ENCODE measurements around the gene PSENEN. TPM values are rescaled to one million over a fixed set of nuclear protein-coding genes. Genes with fewer than 3 reads are reported as not detected.
A peak's percentile ranks its signal among the peaks of the same experiment; 100 is the strongest.

PSENEN gene
- total and polyA plus RNA-seq, 3 experiments from 2014 or later: 50.8 to 101 (median 57.8) TPM

DNA sequence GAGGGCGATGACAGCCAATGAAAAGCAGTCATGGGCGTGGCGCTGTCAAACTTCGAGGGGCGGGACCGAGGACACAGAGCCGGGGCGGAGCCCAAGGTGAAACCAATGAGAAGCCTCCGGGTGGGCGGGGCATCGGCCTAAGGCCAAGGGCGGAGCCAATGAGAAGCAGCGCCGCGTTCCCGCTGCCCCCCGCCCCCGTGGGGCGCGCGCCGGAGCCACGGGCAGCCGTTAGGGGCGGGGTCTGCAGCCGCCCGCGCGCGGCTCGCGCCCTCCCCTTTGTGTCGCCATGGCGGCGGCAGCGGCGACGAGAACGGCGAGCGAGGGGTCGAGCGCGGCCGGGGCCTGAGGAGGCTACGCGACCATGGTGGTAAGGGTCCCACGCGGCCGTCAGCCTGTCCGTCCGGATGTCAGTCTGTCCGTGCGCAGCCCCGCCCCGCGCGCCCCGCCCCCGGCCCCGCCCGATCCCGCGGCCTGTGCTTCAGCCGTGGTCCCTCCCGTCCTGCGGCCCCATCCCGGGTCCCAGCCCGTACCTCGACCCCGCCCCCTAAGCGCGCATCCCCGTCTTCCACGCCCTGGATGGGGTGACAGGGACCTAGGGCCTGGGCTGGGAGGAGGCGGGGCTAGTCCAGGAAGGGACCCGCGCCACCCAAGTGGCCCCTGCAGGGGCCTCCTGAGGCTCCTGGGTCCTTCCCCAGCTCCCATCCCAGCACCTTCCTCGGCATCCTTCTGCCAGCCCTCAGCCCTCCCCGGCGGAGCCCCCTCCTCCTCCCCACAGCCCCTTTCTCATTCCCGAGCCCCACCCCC lies 30.0 kb downstream of the PSENEN start, which contains the start of gene ARHGAP33:
TSS of gene ARHGAP33 (plus strand) at position 267 of the 804 bp plus-strand sequence. CDS start at position 362, 95 bp downstream.
- peak within 1 kb of the TSS in 6 of 8 donors; percentile 24 to 80 (median 62) for H3K27ac Mint-ChIP-seq

DNA sequence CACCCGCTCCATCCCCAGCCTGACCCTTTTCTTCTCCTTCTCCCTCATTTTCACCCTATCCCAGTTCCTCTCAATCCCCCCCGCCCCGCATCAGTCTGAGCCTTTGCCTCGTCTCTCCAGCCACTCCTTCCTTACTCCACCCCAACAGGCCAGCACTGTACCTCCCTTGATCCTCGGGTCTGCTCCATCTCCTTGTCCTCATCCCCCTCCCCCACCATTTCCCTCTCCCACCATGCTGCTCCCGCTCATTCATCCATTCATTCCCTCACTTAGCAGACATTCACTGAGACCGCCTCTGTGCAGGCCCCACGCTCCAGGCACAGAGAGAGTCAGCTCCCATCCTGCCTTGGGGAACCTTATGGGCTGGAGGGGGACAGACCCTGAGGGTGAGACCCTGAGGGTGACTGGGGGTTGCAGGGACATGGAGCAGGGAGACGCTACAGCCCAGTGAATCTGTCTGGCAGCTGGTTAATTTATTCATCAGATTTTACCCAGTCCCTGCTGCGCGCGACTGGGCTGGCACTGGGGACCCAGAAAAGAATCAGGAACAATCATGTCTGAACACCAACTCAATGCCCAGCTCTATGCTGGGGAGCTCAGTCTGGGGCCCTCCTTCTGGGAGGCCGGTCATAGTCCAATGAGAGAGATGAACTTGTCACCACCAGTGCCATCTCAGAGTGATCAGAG lies 30.8 kb downstream of the PSENEN start:
- ChIA-PET POLR2A (interaction anchor here (0.5 kb wide), 1 partner anchor 64 kb away, joined by 4 read pairs; no protein-coding TSS in a partner anchor), CTCF (no interaction called here)
- Histone ChIP-seq H3K4me1 (ENCODE audit: insufficient read depth, low read length) (peaks cover 17% of the 10 kb centered on the region), H3K4me3 (ENCODE audit: low read length) (peak overlapping the region; percentile 32), H3K36me3 (ENCODE audit: insufficient read depth, low read length) (no peaks in the 10 kb centered on the region), H3K9me3 (ENCODE audit: low read length) (no peaks in the 10 kb centered on the region), H3K27me3 (ENCODE audit: insufficient read depth, low read length, poor library complexity, severe bottlenecking) (no peaks in the 10 kb centered on the region), H3K27ac (ENCODE audit: low read depth, low read length) (no peak overlapping the region)
- H3K27ac Mint-ChIP-seq: peak overlapping the region in 2 of 8 donors; percentile 24 to 66
- H3K9me3 Mint-ChIP-seq: no peaks in the 10 kb centered on the region
- peak overlapping the region; percentile 57 to 89 (median 72) for H3K4me3 Mint-ChIP-seq
- no peaks in the 10 kb centered on the region for H3K27me3 Mint-ChIP-seq
- H3K4me1 Mint-ChIP-seq: peaks cover 21 to 23% (median 22%) of the 10 kb centered on the region in 3 donors
- peaks cover 0 to 10% (median 0%) of the 10 kb centered on the region in 3 donors for H3K36me3 Mint-ChIP-seq
- peak in 1 of 5 donors; percentile 44 for DNase-seq

More for the DNA sequence above, 30.0 kb downstream of the PSENEN start, which contains the start of gene ARHGAP33:
- ChIA-PET POLR2A (no interaction called here), CTCF (interaction anchor here (1.2 kb wide), 1 partner anchor 157 kb away, joined by 3 read pairs; no protein-coding TSS in a partner anchor)
- Histone ChIP-seq H3K27ac (ENCODE audit: low read depth, low read length) (no peak within 1 kb of the TSS), H3K36me3 (ENCODE audit: insufficient read depth, low read length) (no peaks in the 10 kb centered on the region), H3K9me3 (ENCODE audit: low read length) (no peaks in the 10 kb centered on the region), H3K27me3 (ENCODE audit: insufficient read depth, low read length, poor library complexity, severe bottlenecking) (no peaks in the 10 kb centered on the region), H3K4me1 (ENCODE audit: insufficient read depth, low read length) (peaks cover 17% of the 10 kb centered on the region), H3K4me3 (ENCODE audit: low read length) (peak within 1 kb of the TSS; percentile 65)
- no peaks in the 10 kb centered on the region for H3K27me3 Mint-ChIP-seq
- H3K9me3 Mint-ChIP-seq: no peaks in the 10 kb centered on the region
- peaks cover 21 to 23% (median 22%) of the 10 kb centered on the region in 3 donors for H3K4me1 Mint-ChIP-seq
- H3K4me3 Mint-ChIP-seq: peak within 1 kb of the TSS; percentile 75 to 95 (median 83)
- DNase-seq: peak; percentile 97 to 99 (median 98)
- H3K36me3 Mint-ChIP-seq: peaks cover 0 to 8% (median 0%) of the 10 kb centered on the region in 3 donors

DNA sequence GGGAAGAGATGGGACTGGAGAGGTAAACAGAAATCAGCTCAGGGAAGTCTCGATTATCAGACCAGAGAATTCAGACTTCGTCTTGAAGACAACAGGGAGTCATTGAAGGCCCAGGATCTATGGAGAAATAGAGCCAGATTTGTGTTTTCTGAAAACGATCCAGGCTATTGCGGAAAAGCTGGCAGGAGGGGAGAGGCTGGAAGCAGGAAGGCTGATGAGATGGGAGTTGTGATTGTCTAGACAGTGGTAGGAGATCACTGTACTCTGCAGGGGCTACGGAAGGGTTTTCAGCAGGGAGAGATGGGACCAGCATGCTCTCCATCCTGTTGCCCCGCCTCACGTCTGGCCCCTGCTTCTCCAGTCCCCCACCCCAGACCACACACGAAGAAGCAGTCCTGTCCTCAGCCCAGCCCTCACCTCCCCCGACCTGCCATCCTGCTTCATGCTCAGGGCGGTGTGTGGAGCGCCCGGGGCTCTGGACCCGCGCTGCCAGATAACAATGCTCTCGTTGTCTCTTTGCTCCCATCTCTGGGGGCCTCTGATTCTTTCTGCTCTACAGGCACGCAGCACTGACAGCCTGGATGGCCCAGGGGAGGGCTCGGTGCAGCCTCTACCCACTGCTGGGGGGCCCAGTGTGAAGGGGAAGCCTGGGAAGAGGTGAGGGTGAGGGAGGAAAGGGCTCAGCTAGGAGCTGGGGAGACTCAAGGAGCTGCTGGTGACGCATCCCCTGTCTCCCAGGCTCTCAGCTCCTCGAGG lies 31.8 kb downstream of the PSENEN start:
- DNase-seq: no peak
- H3K4me1 Mint-ChIP-seq: peaks cover 21 to 23% (median 22%) of the 10 kb centered on the region in 3 donors
- H3K4me1 ChIP-seq (ENCODE audit: insufficient read depth, low read length): peaks cover 17% of the 10 kb centered on the region
- H3K4me3 Mint-ChIP-seq: peak overlapping the region; percentile 43 to 88 (median 65)
- no peaks in the 10 kb centered on the region for H3K27me3 Mint-ChIP-seq
- H3K36me3 Mint-ChIP-seq: peaks cover 0 to 12% (median 0%) of the 10 kb centered on the region in 3 donors
- H3K36me3 ChIP-seq (ENCODE audit: insufficient read depth, low read length): no peaks in the 10 kb centered on the region
- no peaks in the 10 kb centered on the region for H3K9me3 Mint-ChIP-seq
- no peak overlapping the region for H3K4me3 ChIP-seq (ENCODE audit: low read length)
- POLR2A ChIA-PET: no interaction called here
- H3K9me3 ChIP-seq (ENCODE audit: low read length): no peaks in the 10 kb centered on the region
- CTCF ChIA-PET: no interaction called here
- no peak overlapping the region for H3K27ac ChIP-seq (ENCODE audit: low read depth, low read length)
- no peaks in the 10 kb centered on the region for H3K27me3 ChIP-seq (ENCODE audit: insufficient read depth, low read length, poor library complexity, severe bottlenecking)
- H3K27ac Mint-ChIP-seq: peak overlapping the region in 5 of 8 donors; percentile 22 to 66 (median 37)

DNA sequence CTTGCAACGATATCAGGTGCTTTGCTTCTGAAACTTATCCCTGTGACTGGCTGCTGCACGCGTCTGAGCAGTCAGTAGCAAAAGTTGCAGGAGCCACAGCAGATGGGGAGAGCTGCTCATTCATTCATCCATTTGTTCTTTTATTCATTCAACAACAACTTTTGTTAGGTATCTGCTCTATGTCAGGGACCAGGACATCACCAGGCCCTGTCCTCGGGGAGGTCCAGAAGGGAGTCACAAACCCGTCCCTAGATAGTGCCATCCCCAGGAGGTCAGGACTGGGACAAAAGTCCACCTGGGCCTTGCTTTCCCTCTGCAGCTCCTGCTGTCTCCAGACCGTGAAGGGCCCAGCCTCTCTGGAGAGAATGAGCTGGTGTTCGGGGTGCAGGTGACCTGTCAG lies 32.5 kb downstream of the PSENEN start:
- Histone ChIP-seq H3K27ac (ENCODE audit: low read depth, low read length) (no peak overlapping the region), H3K4me3 (ENCODE audit: low read length) (no peak overlapping the region), H3K36me3 (ENCODE audit: insufficient read depth, low read length) (no peaks in the 10 kb centered on the region), H3K4me1 (ENCODE audit: insufficient read depth, low read length) (peaks cover 17% of the 10 kb centered on the region), H3K9me3 (ENCODE audit: low read length) (no peaks in the 10 kb centered on the region), H3K27me3 (ENCODE audit: insufficient read depth, low read length, poor library complexity, severe bottlenecking) (no peaks in the 10 kb centered on the region)
- ChIA-PET CTCF (no interaction called here), POLR2A (no interaction called here)
- Mint-ChIP-seq H3K4me3 (peak overlapping the region; percentile 11 to 78 (median 34)), H3K27me3 (no peaks in the 10 kb centered on the region), H3K27ac (peak overlapping the region in 1 of 8 donors; percentile 47), H3K9me3 (no peaks in the 10 kb centered on the region), H3K36me3 (peaks cover 0 to 15% (median 0%) of the 10 kb centered on the region in 3 donors), H3K4me1 (peaks cover 20 to 23% (median 22%) of the 10 kb centered on the region in 3 donors)
- DNase-seq: no peak

DNA sequence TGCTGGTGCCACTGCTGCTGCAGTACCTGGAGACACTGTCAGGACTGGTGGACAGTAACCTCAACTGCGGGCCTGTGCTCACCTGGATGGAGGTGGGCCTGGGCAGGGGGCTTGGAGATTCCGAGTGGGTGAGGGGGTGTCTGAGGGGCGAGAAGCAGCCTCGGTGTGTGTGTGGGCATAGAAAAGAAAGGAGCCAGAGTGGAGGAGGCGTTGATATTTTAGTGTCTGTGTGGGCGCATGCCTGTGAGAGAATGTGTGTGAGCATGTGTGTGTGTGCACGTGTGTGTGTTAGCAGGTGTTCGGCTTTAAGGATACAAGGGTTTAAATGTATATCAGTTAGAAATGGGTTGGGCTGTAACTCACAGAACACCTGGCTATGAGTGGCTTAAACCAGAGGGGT lies 33.6 kb downstream of the PSENEN start:
- Mint-ChIP-seq H3K27ac (no peak overlapping the region), H3K4me1 (peaks cover 20 to 23% (median 22%) of the 10 kb centered on the region in 3 donors), H3K36me3 (peaks cover 0 to 16% (median 2%) of the 10 kb centered on the region in 3 donors), H3K4me3 (peak overlapping the region in 1 of 7 donors; percentile 42), H3K9me3 (no peaks in the 10 kb centered on the region), H3K27me3 (no peaks in the 10 kb centered on the region)
- Histone ChIP-seq H3K27ac (ENCODE audit: low read depth, low read length) (no peak overlapping the region), H3K4me1 (ENCODE audit: insufficient read depth, low read length) (peaks cover 17% of the 10 kb centered on the region), H3K36me3 (ENCODE audit: insufficient read depth, low read length) (no peaks in the 10 kb centered on the region), H3K9me3 (ENCODE audit: low read length) (no peaks in the 10 kb centered on the region), H3K4me3 (ENCODE audit: low read length) (no peak overlapping the region), H3K27me3 (ENCODE audit: insufficient read depth, low read length, poor library complexity, severe bottlenecking) (no peaks in the 10 kb centered on the region)
- CTCF ChIA-PET: no interaction called here
- POLR2A ChIA-PET: no interaction called here
- no peak for DNase-seq

DNA sequence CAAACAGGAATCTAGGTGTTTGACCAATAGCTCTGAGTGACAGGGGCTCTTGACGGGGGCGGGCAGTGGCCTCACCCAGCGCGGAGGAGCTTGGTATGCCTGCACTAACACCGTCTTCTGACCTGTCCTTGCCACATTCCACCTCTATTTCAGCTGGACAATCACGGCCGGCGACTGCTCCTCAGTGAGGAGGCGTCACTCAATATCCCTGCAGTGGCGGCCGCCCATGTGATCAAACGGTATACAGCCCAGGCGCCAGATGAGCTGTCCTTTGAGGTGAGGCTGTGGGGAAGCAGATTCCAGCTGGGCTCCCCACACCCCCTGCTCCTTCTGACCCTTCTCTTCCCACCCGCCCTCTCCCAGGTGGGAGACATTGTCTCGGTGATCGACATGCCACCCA lies 34.6 kb downstream of the PSENEN start:
- Histone ChIP-seq H3K9me3 (ENCODE audit: low read length) (no peaks in the 10 kb centered on the region), H3K27me3 (ENCODE audit: insufficient read depth, low read length, poor library complexity, severe bottlenecking) (no peaks in the 10 kb centered on the region), H3K4me1 (ENCODE audit: insufficient read depth, low read length) (peaks cover 9% of the 10 kb centered on the region), H3K36me3 (ENCODE audit: insufficient read depth, low read length) (no peaks in the 10 kb centered on the region), H3K4me3 (ENCODE audit: low read length) (no peak overlapping the region), H3K27ac (ENCODE audit: low read depth, low read length) (no peak overlapping the region)
- no peak overlapping the region for H3K27ac Mint-ChIP-seq
- no peak for DNase-seq
- H3K4me1 Mint-ChIP-seq: peaks cover 11 to 14% (median 14%) of the 10 kb centered on the region in 3 donors
- ChIA-PET CTCF (no interaction called here), POLR2A (no interaction called here)
- H3K4me3 Mint-ChIP-seq: no peak overlapping the region
- no peaks in the 10 kb centered on the region for H3K9me3 Mint-ChIP-seq
- H3K36me3 Mint-ChIP-seq: peaks cover 0 to 16% (median 2%) of the 10 kb centered on the region in 3 donors
- H3K27me3 Mint-ChIP-seq: no peaks in the 10 kb centered on the region

DNA sequence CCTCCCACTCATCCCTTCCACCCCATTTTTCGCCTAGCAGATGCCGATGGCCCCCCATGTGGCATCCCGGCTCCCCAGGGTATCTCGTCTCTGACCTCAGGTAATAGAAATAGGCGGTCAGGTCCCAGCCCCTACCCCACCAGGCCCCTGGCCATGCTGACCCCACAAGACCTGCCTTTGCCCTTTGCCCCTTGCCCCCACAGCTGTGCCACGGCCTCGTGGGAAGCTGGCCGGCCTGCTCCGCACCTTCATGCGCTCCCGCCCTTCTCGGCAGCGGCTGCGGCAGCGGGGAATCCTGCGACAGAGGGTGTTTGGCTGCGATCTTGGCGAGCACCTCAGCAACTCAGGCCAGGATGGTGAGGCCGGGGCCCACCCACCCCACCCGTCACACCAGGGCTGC lies 35.3 kb downstream of the PSENEN start:
- peaks cover 0 to 16% (median 4%) of the 10 kb centered on the region in 3 donors for H3K36me3 Mint-ChIP-seq
- no peak overlapping the region for H3K27ac Mint-ChIP-seq
- no peak overlapping the region for H3K4me3 ChIP-seq (ENCODE audit: low read length)
- H3K9me3 Mint-ChIP-seq: no peaks in the 10 kb centered on the region
- H3K9me3 ChIP-seq (ENCODE audit: low read length): no peaks in the 10 kb centered on the region
- ChIA-PET POLR2A (no interaction called here), CTCF (no interaction called here)
- DNase-seq: no peak
- H3K27me3 ChIP-seq (ENCODE audit: insufficient read depth, low read length, poor library complexity, severe bottlenecking): no peaks in the 10 kb centered on the region
- H3K36me3 ChIP-seq (ENCODE audit: insufficient read depth, low read length): no peaks in the 10 kb centered on the region
- H3K4me1 ChIP-seq (ENCODE audit: insufficient read depth, low read length): peaks cover 9% of the 10 kb centered on the region
- H3K27me3 Mint-ChIP-seq: no peaks in the 10 kb centered on the region
- peaks cover 9 to 12% (median 11%) of the 10 kb centered on the region in 3 donors for H3K4me1 Mint-ChIP-seq
- H3K27ac ChIP-seq (ENCODE audit: low read depth, low read length): no peak overlapping the region
- H3K4me3 Mint-ChIP-seq: no peak overlapping the region
